H7 (cell line): ENCODE results near the gene PDXDC1. TPM values are rescaled to one million over a fixed set of nuclear protein-coding genes. Genes with fewer than 3 reads are reported as not detected.
"Not testable (repeated sequence)": the region's sequence is repeated elsewhere in the genome, so short reads cannot be mapped to it uniquely, and the experiment has no call there.

Experiments used
- DNase-seq: peaks from one replicate; pipeline ENCODE4 v3.0.0; 2012
- H3K27me3 ChIP-seq: 2 replicates; pipeline ENCODE4 v1.6.0; 2011; ENCODE audit warnings: mild to moderate bottlenecking, low read length; ENCODE audit not compliant: control insufficient read depth, insufficient read depth
- H3K36me3 ChIP-seq: replicated peaks from 2 replicates; pipeline ENCODE4 v1.5.1; 2011; ENCODE audit warnings: low read length; ENCODE audit not compliant: control insufficient read depth, insufficient read depth
- H3K4me3 ChIP-seq: 2 replicates; pipeline ENCODE4 v1.5.1; 2011; ENCODE audit warnings: low read depth, mild to moderate bottlenecking, control low read depth, low read length, moderate library complexity; ENCODE audit not compliant: insufficient read depth
- total RNA-seq: library from RNA; depleted of rRNA; stranded (reverse); fragments of >200 nt; shearing (Covaris generic); gene quantifications from 2 replicates; pipeline ENCODE4 v1.2.3, GENCODE V29; 2014

Gene PDXDC1
- total RNA-seq, 1 experiment from 2014 or later, result 67.5 TPM

DNA sequence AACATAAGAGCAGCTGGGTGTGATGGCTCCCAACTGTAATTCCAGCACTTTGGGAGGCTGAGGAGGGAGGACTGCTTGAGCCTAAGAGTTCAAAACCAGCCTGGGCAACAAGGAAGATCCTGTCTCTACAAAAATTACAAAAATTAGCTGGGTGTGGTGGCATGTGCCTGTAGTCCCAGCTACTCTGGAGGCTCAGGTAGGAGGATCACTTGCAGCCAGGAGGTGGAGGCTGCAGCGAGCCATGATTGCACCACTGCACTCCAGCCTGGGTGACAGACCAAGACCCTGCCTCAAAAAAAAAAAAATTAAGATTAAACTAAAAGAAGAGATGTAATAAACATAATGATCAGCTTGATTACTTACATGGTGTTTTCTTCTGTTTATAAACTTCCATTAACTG is 75.6 kb downstream of the PDXDC1 start:
- H3K36me3 ChIP-seq, H3K4me3 ChIP-seq, H3K27me3 ChIP-seq, DNase-seq: not testable (repeated sequence)

DNA sequence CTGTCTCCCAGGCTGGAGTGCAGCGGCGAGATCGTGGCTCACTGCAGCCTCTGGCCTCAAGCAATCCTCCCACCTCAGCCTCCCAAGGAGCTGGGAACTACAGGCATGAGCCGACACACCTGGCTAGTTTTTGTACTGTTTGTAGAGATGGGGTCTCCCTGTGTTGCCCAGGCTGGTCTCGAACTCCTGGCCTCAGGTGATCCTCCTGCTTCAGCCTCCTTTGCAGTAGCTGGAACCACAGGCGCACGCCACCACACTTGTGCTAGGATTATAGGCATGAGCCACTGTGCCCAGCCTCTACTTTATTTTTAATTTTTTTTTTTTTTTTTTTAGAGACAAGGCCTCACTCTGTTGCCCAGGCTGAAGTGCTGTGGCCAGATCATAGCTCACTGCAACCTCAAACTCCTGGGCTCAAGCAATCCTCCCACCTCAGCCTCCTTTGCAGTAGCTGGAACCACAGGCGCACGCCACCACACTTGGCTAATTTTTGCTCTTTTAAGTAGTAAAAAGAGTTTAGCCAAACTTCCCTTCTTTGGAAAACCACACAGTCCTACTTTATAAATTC is 76.6 kb downstream of the PDXDC1 start:
- Histone ChIP-seq H3K4me3 (no peak overlapping the region), H3K27me3 (no peaks in the 10 kb centered on the region; the same call in 1 of the 2 replicates), H3K36me3 (peaks cover 1% of the 10 kb centered on the region; the same call in 1 of the 2 replicates)
- no peak for DNase-seq

DNA sequence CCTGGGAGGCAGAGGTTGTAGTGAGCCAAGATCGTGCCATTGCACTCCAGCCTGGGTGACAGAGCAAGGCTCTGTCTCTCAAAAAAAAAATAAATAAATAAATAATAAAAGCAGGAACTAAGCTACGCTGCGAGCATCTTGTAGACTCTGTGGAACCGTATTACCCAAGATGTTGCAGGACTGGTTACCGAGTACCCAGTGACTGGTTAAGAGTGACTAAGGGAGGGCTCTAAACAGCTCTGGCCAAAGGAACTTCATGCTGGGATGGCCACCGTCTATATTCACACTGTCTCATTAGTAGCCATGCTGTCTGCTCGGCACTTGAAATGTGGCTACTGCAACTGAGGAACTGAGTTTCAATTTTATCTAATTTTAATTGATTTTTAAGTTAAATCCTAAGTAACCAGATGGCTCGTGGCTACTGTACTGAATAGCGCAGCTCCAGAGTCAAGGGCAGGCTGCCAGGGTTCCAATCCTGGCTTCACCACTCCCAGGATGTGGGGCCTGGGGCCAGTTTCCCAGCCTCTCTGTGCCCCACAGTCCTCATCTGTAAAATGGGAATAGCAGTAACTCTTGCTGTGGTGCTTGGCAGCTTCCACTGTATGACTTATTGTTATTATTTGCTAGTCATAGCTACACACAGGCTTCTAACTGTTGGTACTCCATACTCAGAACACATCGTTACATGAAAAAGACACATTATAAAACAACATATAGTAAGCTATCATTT is 78.1 kb downstream of the PDXDC1 start:
- Histone ChIP-seq H3K4me3 (no peak overlapping the region), H3K27me3 (no peaks in the 10 kb centered on the region; the same call in 1 of the 2 replicates), H3K36me3 (no peaks in the 10 kb centered on the region)
- DNase-seq, result no peak

DNA sequence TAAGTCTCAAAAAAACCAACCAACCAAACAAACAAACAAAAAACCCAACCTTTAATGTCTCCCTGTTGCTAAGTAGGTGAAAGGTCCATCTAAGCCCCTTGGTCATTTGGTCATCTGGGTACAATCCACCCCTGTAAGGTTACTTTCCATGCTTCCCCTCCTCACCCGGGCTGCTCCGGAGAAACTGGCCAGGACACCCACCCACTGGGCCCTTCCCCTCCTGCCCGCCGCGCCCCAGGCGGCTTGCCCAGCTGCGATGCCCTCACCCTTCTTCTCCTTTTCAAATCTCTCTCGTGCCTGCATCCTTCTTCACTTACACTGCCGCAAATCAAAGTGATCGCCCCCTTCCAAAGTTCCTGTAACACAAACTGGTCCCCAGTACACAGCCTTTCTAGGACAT is 79.1 kb downstream of the PDXDC1 start:
- DNase-seq, result no peak
- Histone ChIP-seq H3K27me3 (no peaks in the 10 kb centered on the region; the same call in 1 of the 2 replicates), H3K36me3 (peaks cover under 1% of the 10 kb centered on the region; the same call in 1 of the 2 replicates), H3K4me3 (no peak overlapping the region)

DNA sequence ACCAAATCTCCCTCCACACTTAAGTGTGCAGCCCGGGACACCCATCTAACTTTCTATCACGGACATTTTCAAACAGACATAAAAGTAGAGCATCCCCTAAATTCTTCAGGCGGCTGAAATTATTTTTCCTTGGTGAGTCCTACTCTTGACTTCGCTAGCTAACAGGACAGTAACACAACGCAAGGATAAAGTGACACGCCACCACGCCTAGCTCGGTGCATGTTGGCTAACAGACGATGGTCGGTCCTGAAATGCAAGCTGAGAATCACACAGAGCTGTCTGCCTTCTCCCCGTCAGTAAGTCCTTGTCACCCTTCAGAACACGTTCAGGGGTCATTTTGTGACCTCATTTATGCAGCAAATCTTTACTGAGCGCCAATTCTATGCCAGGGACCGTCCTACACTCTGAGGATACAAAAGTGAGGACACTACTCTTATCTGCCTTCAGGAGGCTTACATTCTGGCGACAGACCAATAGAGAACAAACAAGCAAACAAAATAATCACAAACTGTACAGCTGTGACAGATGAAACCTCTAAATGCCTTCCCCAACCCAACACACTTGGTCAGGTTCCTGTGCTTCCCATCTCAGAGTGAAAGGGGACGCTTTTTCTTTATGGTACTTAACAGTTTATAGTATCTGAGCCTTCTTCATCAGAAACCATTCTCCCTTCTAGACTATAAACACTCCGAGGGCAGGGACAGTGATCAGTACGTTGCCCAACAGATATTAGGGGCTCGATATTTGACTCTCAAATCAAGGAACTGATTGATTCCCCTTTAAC is 79.7 kb downstream of the PDXDC1 start:
- H3K27me3 ChIP-seq, result no peaks in the 10 kb centered on the region; the same call in 1 of the 2 replicates
- no peak for DNase-seq

DNA sequence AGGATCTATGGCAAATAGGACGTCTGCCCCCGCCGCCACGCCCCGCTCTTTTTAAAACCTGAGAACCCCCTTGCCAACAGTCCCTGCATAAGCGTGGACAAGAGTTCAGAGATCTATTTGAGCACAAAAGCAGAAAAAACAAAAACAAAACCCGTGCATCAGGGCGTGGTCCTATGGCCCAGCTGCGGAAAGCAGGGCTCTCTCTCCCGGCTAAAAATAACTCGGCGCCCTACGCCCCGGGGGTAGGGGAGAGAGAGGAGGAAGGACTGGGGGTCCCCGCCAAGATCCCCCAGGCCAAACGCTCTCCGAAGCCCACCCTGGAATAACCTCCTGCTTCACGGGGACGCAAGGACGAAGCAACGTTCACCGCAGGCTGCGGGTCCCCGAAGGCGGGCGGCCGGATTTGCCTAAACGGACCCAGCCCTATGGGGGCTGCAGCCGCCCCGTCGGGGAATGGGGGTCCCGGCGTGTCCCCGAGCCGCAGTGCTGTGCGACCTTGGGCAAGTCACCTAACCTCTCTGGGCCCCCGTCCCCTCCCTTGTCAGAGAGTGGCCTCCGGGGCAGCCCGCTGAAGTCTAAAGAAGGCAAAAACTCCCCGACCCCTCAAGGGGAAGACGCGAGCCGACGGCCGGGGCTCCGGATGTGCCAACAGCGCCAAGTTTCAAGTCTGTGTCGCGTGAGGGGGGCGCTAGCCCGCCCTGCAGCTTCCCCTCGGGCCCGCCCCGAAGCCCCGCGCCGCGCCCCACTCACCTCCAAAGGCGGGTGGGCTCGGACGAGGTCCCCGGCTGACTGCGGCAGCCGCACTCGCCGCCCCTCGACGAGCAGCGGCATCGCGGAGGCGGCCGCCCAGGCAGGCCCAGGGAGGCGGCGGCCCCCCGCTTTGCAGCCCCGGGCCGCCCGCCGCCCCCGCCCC is 80.6 kb downstream of the PDXDC1 start:
- Histone ChIP-seq H3K4me3 (peak overlapping the region; percentile 85), H3K36me3 (peaks cover 4% of the 10 kb centered on the region), H3K27me3 (no peaks in the 10 kb centered on the region; the same call in 1 of the 2 replicates)
- DNase-seq, result no peak

More for the DNA sequence above, 79.7 kb downstream of the PDXDC1 start:
- H3K4me3 ChIP-seq, result peak overlapping the region; percentile 85
- H3K36me3 ChIP-seq, result peaks cover 3% of the 10 kb centered on the region

DNA sequence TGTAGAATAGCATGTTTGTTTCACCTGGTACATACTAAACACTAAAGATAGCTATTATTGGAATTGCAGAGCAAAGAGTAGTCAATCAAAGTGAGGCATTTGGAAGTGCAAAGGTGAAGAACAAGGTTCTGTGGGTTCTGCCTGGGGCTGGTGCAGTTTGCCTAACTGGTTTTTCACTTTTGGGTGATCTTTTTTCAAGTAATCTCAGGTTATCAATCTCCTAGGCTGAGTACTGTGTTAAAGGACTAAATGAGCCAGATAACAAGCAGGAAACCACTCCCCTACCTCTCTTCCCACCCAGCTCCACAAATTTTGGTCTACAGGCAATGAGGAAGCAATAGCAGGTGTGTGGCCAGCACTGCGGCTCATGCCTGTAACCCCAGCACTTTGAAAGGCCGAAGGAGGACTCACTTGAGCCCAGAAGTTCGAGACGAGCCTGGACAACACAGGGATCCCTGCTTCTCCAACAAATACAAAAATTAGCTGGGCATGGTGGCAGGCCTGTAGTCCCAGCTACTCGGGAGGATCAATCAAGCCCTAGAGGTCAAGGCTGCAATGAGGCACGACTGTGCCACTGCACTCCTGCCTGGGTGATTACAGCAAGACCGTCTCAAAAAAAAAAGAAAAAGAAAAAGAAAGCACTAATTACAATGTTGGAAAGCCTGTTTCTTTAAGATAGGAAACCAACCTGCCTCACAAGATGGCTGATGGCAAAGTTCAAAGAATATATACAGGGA is 83.0 kb downstream of the PDXDC1 start:
- Histone ChIP-seq H3K27me3 (no peaks in the 10 kb centered on the region; the same call in 1 of the 2 replicates), H3K4me3 (no peak overlapping the region), H3K36me3 (peaks cover 14% of the 10 kb centered on the region)
- DNase-seq, result no peak

DNA sequence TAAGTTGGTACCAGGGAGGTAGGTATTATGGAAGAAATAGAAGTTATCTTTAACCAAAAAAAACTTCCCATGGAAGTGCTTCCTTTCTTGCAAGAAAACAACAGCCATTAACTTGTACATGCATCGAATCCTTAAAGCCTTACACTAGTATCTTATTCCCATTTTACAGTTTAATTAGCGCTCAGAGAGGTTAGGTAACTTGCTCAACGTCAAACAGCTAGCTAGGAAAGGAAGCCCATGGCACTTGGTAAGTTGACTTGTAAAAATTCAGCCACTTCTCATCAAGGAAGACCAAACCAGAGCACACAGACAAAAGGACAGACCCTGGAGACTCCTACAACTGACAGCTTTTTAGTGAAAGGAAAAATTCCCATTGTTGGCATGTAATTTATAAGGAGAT is 84.5 kb downstream of the PDXDC1 start:
- Histone ChIP-seq H3K4me3 (no peak overlapping the region), H3K36me3 (peaks cover 16% of the 10 kb centered on the region), H3K27me3 (no peaks in the 10 kb centered on the region; the same call in 1 of the 2 replicates)
- DNase-seq, result no peak

DNA sequence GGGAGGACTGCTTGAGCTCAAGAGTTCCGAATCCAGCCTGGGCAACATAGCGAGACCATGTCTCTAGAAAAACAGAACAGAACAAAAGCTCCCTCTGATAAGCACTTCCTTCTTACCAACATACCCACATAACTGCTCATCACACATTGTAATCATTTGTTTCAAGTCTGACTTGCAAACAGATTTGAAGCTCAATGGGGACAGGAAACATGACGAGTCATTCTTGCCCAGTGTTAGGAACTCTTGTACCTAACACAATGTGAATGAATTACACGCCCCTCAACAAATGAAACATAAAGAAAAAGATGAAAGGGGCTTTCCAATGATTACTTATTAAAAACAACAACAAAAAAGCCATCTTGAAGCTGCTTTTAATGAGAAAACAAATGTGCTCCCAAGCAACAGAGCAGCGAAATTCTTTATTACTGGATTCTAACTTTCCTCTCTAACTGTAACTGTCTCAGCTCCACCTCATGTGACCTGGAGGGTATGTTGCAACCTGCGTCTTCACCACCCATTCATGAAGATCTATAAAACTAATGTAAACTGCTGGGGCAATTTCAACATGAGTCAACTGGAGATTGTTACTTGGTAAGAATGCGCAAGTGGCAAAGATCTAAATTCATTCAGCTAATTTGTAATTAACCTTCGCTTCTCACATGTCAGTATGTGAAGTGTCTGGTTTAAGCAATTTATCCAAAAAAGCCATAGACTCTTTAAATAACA is 87.4 kb downstream of the PDXDC1 start:
- not testable (repeated sequence) for H3K27me3 ChIP-seq, H3K4me3 ChIP-seq, DNase-seq
- H3K36me3 ChIP-seq, result peaks cover 18% of the 10 kb centered on the region

DNA sequence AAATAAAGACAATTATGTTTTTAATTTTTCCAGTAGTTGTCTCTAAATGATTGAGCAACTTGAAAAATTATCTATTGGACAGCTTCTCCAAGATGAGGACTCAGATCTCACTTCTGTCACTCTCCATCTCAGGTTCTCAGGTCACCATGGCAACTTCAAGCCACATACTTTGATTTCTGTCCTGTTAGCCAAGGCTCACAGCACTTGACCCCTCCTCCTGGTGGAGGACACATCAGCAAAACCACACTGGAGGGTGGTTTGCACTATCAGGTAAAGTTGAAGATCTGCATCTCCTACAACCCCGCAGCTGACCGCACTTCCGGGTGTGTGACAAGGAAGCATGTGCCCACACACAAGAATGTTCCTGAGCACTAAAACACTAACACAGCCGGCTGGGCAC is 91.1 kb downstream of the PDXDC1 start:
- not testable (repeated sequence) for DNase-seq, H3K27me3 ChIP-seq
- peaks cover 20% of the 10 kb centered on the region for H3K36me3 ChIP-seq

DNA sequence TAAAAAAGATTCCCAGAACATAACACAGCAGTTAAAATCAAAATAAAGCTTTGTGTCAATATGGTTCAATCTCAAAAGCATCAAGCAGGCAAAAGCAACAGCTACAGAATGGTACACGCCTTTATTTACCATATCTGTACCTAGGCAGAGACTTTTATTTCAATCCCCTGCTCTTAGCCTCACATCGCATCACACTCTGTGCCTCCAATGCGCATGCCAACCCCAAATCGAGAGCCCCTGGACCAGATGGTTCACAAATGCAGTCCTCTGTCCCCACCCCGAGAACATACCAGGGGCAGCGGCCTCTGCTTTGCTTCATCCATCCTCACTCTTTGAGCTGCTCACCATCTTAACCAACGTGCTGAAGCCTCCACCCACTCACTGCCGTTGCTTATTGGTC is 91.9 kb downstream of the PDXDC1 start:
- H3K27me3 ChIP-seq, DNase-seq, H3K4me3 ChIP-seq: not testable (repeated sequence)
- H3K36me3 ChIP-seq, result peaks cover 16% of the 10 kb centered on the region

More for the DNA sequence above, 91.1 kb downstream of the PDXDC1 start:
- not testable (repeated sequence) for H3K4me3 ChIP-seq

DNA sequence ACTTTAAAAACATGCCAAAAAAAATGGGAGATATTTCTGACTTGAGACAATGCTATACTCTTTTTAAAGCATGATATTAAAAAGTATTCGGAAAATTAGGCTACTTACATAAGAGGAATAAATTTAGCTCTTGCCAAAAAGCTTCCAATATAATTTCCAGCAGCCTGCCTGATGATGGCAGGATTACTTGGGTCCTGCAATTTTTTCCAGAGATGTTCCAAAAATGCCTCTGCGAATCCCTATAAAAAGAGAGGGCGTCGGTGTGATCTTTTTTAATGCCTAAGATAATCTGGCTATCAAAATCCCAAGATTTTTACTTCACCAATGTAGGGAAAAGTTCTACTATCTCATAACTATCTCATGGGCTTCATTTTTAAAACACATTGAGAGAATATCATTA is 96.2 kb downstream of the PDXDC1 start:
- peaks cover 15% of the 10 kb centered on the region for H3K36me3 ChIP-seq
- not testable (repeated sequence) for DNase-seq, H3K27me3 ChIP-seq, H3K4me3 ChIP-seq
